Skeletal muscle cell (primary cell): Measurements from ENCODE around the gene NAPSA.

ENCODE experiments used
- DNase-seq: peaks from one replicate; pipeline ENCODE4 v3.0.0-alpha.2; 2010; ENCODE audit warnings: low read depth
- H3K4me3 ChIP-seq: 2 replicates; pipeline ENCODE4 v1.5.1; 2011; ENCODE audit warnings: low read depth, mild to moderate bottlenecking, control low read depth, low read length, moderate library complexity

The NAPSA gene

DNA sequence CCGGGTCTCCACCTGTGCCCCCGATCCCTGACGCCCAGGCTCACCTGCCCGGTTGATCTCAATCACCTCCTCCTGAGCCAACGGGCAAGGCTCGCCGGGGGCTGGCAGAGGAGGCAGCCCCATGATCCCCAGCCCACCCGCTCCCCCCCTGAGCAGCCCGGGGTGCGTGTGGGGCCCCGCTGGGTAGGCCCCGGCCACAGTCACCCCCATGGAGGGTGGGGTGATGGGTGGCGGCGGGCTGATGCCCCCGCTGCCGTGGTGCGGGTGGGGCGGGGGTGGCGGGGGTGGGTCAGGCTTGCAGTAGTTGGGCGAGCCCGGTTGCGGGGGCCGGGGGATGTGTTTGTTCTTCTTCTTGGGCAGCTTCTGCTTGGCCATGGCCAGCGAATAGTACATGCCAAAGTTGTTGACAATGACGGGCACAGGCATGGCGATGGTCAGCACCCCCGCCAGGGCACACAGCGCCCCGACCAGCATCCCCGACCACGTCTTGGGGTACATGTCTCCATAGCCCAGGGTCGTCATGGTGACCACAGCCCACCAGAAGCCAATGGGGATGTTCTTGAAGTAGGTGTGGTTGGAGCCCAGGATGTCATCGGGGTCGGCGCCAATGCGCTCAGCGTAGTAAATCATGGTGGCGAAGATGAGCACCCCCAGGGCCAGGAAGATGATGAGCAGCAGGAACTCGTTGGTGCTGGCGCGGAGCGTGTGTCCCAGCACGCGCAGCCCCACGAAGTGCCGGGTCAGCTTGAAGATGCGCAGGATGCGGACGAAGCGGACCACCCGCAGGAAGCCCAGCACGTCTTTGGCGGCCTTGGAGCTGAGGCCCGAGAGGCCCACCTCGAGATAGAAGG is 42.3 kb downstream of the NAPSA start:
- no peak overlapping the region for H3K4me3 ChIP-seq
- no peak for DNase-seq

DNA sequence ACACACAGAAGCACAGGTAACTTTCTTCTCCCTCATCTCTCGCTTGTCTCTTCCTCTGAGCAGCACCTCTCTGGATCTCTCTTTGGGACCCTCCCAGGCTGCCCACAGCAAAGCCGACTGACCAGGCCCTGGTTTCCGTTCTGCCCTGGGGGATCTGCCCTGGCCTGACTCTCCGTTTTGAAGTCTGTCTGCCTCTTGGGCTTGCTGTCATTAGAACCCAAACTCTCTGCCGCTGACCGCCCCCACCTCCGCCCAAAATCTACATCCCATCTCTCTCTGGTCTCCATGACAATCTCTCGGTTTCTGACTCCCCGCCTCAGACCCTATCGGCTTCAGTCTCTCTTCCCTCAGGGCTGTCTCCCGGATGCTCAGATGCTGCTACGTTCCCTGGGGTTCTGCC is 43.2 kb downstream of the NAPSA start:
- H3K4me3 ChIP-seq: no peak overlapping the region
- no peak for DNase-seq

DNA sequence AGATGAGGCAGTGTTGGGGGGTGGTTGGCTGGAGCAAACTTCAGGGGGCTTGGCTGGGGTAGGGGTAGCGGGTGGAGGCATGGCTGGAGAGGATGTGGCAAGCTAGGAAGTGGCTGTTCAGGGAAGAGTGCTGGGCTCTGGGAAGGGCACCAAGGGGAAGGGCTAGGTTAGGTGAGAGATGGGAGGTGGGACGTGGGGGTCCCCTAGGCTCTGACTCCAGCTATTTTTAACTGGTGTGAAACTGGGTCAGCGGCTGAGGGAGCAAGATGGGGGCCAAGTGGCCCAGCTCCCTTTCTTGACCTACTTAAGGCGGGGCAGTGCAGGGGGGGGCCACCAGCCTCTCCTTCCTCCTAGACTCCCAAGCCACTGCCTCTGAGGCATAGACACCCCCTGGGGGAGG is 43.6 kb downstream of the NAPSA start:
- DNase-seq: no peak
- H3K4me3 ChIP-seq: no peak overlapping the region

DNA sequence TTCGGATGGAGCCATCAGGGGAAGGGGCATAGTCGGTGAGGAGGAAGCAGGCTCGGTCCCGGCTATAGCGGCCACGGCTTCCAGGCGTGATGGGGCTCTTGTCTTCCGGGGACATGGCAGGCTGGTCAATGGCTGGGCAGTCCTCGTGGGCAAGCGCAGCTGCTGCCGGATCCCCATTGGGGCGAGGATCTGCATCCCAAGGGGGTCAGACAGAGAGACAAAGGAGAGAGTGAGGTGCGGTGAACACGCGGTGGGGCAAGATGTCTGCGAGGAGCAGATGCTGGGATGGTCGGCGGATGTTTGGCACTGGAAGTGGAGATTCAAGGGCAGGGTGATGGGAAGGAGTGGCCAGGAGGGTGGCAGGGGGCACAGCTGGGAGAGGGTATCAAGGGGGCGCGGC is 44.8 kb downstream of the NAPSA start:
- no peak for DNase-seq
- H3K4me3 ChIP-seq: no peak overlapping the region

DNA sequence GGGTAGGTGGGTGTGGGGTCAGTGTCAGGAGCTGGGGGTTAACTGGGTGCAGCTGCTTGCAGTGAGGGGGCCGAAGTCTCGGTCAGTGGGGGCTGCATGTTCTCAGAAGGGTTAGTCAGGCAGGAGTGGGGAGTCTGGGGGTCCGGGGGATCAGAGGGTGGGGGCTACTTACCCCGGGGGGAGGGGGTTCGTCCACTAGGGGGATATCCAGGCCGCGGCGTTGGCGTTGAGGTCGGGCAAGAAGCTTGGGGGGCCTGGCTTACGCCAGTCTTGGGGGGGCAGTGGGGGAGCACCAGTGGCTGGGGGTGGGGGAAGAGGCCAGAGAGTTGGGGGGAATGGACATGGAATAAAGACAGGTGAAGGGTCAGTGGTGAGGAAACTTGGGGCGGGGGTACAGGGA is 45.4 kb downstream of the NAPSA start:
- no peak overlapping the region for H3K4me3 ChIP-seq
- no peak for DNase-seq

DNA sequence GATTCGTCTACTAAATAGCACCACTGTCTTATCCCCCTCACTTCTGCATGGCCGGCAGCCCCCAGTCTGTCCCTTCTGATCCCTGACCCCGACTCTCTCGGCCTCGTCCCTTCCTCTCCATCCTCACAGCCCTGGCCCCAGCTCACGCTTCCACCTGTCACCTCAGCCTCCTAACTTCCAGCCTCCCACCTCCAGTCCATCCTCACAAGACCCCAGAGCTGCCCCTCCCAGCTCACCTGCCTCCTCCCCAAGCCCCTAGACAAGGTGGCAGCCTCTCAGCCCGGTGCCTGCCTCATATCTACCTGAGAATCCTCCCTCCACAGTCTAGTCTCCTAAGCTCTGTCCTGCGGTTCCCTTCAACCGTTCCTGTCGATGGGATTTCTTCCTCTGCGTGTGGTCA is 46.3 kb downstream of the NAPSA start:
- H3K4me3 ChIP-seq: no peak overlapping the region
- no peak for DNase-seq

DNA sequence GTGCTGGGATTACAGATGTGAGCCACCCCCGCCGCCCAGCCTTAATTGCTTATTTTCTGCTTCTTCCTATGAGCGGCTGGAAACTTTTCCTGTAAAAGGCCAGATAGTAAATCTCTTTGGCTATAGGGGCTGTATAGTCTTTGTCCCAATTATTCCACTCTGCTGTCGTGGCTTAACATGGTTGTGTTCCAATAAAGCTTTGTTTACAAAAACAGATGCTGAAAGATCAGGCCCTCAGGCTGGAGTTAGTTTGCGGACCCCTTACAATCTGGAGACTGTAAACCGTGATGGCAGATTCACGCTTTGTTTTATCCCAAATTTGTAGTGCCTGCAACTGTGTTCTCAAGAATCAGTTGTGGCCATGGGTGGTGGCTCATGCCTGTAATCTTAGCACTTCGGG is 47.0 kb downstream of the NAPSA start:
- DNase-seq: no peak
- no peak overlapping the region for H3K4me3 ChIP-seq

DNA sequence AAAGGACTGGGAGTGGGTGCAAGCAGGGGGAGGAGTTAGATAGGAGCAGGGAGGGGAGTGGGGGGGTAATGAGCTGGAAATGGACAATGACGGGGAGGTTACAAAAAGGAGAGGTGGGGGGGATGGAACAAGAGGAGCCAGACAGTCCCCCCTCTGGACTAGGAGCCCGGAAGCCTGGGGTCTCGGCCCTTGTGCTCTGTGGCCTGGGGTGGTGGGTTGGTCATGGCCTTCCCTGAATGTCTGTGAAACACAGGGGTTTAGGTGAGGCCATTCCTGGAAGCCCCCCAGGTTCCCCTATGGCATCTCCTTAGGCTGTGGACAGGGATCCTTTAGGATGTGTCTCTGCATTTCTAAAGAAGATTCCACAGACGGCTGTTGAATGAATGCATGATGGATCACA is 48.3 kb downstream of the NAPSA start:
- DNase-seq: no peak
- no peak overlapping the region for H3K4me3 ChIP-seq

DNA sequence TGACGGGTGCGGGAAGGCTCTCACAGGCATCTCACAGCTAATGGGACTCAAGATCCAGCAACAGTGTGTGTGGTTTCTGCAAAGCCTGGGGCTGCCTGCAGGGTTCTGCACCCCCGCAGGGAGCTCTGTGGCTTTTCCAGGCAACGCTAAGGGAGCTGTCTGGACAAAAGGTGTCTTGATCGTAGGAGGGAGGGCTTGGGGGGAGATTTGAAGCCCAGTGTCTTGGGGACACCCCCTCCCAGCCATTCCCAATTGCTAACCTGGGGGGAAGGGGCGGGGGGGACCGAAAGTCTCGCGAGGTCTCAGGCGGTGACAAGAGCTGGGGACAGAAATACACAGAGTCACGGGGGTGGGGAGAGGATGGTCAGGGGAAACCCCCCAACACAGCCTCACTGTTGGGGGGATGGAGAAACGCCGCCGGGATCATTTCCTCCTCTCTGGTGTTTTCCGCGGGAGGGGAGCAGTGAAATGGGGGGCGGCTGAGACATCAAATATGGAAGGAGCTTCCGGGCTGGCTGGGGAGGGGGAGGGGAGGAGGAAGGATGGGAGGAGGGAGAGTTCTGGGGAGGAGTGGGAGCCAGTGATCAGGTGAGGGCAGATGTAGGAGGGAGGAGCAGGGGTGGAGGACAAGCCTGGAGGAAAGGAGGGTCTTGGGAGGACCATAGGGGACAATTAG is 49.5 kb downstream of the NAPSA start:
- H3K4me3 ChIP-seq: peak overlapping the region; percentile 25
- DNase-seq: no peak

DNA sequence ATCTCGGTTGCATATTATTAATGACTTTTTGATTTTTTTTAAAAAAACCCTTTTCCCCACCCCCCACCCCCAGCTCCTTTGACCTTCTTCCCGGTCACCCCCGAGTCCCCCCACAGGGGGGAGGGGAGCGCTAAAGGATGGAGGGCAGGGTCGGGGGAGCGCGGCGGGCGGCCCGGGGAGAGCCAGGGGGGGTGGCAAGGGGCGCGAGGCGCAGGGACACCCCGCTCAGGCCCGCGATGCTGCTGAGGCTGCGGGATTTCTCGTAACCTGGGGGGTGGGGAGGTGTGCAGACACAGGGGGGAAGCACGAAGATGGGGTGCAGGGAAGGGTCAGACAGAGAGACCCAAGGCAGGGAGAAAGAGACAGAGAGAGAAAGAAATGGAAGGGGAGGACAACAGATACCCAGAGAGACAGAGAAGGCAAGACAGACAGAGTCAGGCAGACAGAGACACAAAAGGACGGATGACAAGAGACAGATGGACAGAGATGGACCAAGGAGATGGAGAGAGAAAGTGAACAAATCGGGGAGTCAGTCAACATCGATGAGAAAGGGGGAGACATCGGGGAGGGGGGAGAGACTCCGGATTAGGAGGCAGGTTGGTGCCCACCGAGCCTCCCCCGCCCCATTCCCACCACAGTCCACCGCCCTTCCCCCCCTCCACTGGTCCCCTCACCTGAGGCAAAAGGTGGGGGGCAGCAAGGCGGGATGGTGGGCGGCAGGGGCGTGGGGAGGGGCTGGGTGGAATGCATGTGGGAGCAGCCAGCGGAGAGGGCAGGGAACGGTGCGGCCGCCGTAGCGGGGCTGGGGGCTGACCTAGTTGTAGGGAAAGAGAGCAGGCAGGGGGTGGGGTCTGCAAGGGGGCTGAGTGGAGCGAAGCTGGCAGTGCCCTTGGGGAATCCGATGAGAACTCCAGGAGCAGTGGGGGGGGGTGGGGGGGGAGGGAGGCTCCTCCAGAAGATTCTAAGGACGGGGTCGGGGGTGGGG is 50.4 kb downstream of the NAPSA start:
- DNase-seq: no peak
- no peak overlapping the region for H3K4me3 ChIP-seq

DNA sequence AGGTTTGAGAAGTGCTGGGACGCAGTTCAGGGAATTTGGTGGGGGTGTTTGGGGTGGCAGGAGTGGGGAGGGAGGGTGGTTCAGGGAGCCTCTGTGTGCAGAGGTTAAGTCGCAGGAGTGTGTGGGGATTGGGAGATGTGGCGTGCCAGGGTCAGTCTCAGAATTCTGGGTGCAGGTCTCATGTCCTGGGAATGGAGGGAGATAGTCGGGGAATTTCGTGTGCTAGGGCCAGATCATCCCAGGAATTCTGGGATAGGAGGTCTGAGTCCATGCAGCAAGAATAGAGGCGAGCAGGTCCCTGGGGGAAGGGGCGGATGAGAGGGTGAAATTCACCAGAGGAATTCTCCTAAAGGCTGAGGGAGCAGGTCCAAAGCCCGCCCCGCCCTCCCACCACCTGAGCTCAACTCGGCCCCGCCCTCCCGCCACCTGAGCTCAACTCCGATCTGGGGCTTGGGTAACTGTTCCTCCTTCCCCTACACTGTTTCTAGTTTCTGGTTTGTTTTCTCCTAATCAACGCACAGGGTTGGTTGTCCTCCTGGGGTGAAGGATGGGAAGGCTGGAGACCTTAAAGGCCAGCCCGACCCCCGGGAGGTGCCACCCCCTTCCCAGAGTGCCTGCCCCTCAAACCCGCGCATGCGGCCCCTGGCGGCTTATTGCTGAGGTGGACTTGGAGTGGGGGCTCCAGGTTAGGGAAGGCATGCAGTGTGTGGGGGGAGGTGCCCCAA is 51.5 kb downstream of the NAPSA start:
- DNase-seq: no peak
- no peak overlapping the region for H3K4me3 ChIP-seq

DNA sequence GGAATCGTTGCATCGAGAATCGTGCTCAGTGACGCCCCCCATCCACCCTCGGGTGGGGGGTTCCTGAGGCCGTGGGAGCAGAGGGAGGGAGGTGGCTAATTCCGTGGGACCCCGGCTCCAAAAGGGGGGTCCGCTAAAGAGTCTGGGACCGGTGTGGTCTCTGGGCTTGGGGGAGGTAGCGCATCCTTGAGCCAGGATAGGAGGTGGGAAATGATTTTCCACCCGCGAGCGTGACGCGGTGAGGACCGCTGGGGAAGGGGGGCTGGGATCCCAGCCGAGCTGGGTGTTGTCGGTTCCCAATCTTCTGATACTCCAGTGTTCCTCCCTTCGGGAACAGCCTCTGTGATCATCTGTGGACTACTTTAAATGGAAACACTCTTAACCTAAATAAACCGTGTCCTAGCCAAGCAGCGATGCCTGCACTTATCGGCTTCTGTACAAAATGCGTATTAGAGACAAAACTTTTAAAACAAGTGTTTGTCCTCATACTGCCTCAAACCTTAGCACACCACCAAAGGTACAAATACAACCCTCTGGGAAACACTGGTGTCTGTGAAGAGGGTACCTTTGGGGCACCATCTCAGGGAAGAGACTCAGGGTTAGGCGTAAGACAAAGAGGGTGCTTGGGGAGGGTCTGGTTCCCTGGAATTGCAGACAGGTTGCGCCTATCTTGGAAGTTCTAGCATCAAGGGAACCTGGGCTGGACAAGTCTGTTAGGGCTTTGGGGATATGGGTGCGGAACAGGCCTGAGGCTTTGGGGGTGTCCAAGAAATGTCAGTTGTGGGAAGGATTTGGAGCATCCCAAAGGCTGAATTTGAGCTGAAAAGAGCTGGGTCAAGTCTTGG is 52.2 kb downstream of the NAPSA start:
- no peak overlapping the region for H3K4me3 ChIP-seq
- DNase-seq: no peak

DNA sequence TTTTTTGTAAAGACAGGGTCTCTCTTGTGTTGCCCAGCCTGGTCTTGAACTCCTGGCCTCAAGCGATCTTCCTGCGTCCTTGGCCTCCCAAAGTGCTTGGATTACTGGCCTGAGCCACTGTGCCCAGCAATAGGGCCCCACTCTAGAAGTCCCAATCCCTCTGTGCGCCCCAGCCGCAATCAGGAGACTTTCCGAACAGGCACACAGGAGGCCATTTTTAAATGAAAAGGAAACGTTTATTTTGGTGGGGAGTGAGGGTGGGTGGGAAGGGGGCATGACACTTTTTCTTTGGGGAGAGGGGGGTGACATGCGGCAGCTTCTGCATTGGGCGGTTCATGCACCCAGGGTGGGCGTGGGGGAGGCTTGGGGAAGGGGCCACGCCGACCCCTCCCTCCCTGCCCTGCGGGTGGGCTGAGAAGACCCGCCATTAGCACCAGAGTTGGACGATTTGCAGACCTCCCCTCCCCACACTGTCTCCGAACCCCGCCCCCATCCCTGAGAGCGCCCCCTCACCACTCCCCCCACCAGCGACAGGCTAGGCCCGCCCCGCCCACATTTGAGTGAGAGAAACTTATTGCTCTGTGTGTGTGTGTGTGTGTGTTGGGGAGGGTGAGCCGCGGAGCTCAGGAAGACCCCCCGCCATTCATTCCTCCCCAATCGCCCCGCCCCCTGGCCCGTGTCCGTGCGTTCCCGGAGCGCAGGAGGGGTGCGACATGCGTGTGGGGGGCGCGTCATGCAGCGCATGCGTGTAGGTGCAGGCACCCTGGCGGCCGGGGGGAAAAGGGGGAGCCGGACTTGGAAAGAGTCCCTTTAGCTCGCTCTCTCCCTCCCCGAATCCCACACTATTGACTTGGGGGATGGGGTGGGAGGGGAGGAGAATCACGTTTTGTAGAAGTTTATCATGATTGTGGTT is 53.5 kb downstream of the NAPSA start:
- no peak overlapping the region for H3K4me3 ChIP-seq
- no peak for DNase-seq

DNA sequence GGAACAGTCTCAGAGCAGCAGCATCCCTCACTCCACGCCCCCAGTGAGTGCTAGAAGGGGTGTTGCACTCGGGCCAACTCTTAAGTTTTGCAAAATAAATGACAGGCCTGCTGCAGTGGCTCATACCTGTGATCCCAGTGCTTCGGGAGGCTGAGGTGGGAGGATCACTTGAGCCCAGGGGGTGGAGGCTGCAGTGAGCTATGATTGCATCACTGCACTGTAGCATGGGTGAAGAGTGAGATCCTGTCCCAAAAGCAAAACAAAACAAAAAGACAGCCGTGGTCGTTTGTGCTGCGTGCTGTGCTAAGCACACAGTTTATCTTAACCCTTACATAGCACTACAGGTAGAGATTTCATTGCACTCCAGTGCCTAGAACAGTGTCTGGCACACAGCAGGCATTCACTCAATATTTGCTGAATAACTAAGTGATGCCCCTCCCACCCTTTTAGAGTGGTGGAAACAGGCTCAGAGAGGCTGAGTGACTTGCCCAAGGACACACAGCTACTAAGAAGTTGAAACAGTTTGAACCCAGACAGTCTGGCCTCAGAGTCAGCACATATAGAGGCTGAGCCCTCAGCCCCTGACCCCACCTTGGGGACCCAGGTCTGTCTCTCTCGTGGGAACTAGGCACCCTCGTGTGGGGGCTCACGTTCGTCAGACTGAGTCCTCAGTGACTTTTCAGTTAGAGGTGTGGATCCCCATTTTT is 54.5 kb downstream of the NAPSA start:
- no peak overlapping the region for H3K4me3 ChIP-seq
- DNase-seq: no peak

DNA sequence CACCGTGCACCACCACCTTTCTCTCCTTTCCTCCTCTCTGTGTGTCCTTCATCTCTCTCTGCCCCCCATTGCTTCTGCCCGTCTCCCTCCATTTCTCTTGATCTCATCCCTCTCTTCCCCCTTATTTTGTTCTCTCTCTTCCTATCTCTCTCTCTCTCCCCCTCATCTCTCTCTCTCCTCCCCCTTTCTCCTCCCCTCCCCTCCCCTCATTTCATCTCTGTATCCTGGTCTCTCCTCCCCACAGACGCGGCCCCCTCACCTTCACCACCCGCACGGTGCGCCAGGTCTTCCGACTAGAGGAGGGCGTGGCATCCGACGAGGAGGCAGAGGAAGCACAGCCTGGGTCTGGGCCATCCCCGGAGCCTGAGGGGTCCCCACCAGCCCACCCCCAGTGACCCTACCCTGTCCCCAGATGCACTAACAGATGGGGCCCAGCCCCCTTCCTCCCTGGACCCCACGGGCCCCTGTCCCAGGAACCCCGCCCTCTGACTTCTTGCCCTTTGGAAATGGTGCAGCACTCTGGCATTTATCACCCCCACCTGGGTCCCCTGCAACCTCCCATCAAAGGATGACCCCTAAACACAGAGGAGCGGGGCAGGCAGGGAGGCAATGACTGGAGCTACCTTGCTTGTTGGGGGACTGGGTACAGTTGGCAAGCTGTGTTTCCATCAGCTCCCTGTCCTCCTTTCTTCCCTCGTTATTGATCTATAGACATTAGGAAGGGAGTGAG is 55.9 kb downstream of the NAPSA start:
- no peak for DNase-seq
- no peak overlapping the region for H3K4me3 ChIP-seq

DNA sequence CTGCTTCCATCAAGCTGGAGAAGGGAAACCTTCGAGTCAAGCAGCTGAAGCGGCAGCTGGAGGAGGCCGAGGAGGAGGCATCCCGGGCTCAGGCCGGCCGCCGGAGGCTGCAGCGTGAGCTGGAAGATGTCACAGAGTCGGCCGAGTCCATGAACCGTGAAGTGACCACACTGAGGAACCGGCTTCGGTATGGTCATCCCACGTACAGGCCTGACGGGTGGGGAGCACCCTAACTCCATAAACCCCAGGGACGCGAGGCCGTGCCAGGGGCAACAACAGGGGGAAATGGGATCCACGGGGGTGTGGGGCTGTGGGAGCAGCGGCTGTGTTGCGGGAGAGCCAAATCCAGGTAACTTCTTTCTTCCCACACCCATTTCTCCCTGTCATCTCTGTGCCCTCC is 56.4 kb downstream of the NAPSA start:
- DNase-seq: no peak
- H3K4me3 ChIP-seq: no peak overlapping the region
